CD14-positive monocyte (primary cell): ENCODE measurements around the gene SPEM2. TPM values are rescaled to one million over a fixed set of nuclear protein-coding genes. Genes with fewer than 3 reads are reported as not detected.

Experiments used
- DNase-seq, 3 donors: peaks; one replicate each; pipeline ENCODE4 v3.0.0-alpha.2; 2011 to 2022
- H2AFZ ChIP-seq: 2 replicates; pipeline ENCODE4 v1.6.0; 2012; ENCODE audit warnings: mild to moderate bottlenecking, low read depth, low read length, inconsistent platforms; ENCODE audit not compliant: insufficient read depth, poor library complexity, severe bottlenecking
- H3K27ac ChIP-seq, 2 donors: 1 replicate in 1 of 2; 2 replicates in 1 of 2; pipeline ENCODE4 v1.5.1; 2012 to 2013; ENCODE audit warnings: low read length in 2 of 2, control low read depth in 1 of 2, inconsistent platforms in 1 of 2, low read depth in 1 of 2, mild to moderate bottlenecking in 1 of 2
- H3K27me3 ChIP-seq, 2 donors: one replicate each; pipeline versions ENCODE4 v1.6.0 to v1.6.1; 2011 to 2013; ENCODE audit warnings: low read length in 2 of 2; ENCODE audit not compliant: control insufficient read depth in 2 of 2, insufficient read depth in 2 of 2
- H3K36me3 ChIP-seq, 2 donors: replicated peaks in 1 of 2; 1 replicate in 1 of 2; 2 replicates in 1 of 2; pipeline versions ENCODE4 v1.5.1 to v1.6.1; 2012 to 2013; ENCODE audit warnings: low read length in 2 of 2, control low read depth in 1 of 2, inconsistent platforms in 1 of 2, mild to moderate bottlenecking in 1 of 2; ENCODE audit not compliant: insufficient read depth in 2 of 2, control insufficient read depth in 1 of 2
- H3K4me1 ChIP-seq, 2 donors: 1 replicate in 1 of 2; 2 replicates in 1 of 2; pipeline versions ENCODE4 v1.5.1 to v1.6.1; 2012 to 2013; ENCODE audit warnings: low read length in 2 of 2, control low read depth in 1 of 2, inconsistent platforms in 1 of 2, mild to moderate bottlenecking in 1 of 2, moderate library complexity in 1 of 2; ENCODE audit not compliant: insufficient read depth in 2 of 2, control insufficient read depth in 1 of 2
- H3K4me2 ChIP-seq: replicated peaks from 2 replicates; pipeline ENCODE3; 2012; ENCODE audit warnings: low read length, moderate library complexity, mild to moderate bottlenecking; ENCODE audit not compliant: poor library complexity, severe bottlenecking; ENCODE audit errors: extremely low read depth
- H3K4me3 ChIP-seq, 3 experiments: fragments of 200-600 bp in 1 of 3; sonication (generic) in 1 of 3; replicated peaks in 1 of 3; 1 replicate in 2 of 3; 2 replicates in 1 of 3; pipeline ENCODE4 v1.5.1; 2011 to 2013; ENCODE audit warnings: low read length in 3 of 3, mild to moderate bottlenecking in 3 of 3, control low read depth in 2 of 3, low read depth in 2 of 3, inconsistent platforms in 1 of 3, moderate library complexity in 1 of 3
- H3K79me2 ChIP-seq: 2 replicates; pipeline ENCODE4 v1.6.0; 2012; ENCODE audit warnings: mild to moderate bottlenecking, control low read depth, inconsistent platforms, low read length, moderate library complexity; ENCODE audit not compliant: insufficient read depth
- H3K9ac ChIP-seq: 2 replicates; pipeline ENCODE4 v1.6.0; 2017; ENCODE audit warnings: low read length, mild to moderate bottlenecking; ENCODE audit not compliant: insufficient read depth, poor library complexity, severe bottlenecking
- H3K9me3 ChIP-seq, 2 donors: replicated peaks in 1 of 2; 1 replicate in 1 of 2; 2 replicates in 1 of 2; pipeline versions ENCODE4 v1.5.1 to v1.6.1; 2012 to 2013; ENCODE audit warnings: low read length in 2 of 2, control low read depth in 1 of 2; ENCODE audit not compliant: control insufficient read depth in 1 of 2, insufficient read depth in 1 of 2
- H4K20me1 ChIP-seq: 2 replicates; pipeline ENCODE4 v1.6.0; 2012; ENCODE audit warnings: mild to moderate bottlenecking, low read length, control low read depth, moderate library complexity; ENCODE audit not compliant: insufficient read depth
- H3K27ac Mint-ChIP-seq, 7 donors: one replicate each; pipeline ENCODE4 v1.8.0; 2020; ENCODE audit warnings: mild to moderate bottlenecking in 7 of 7, mixed read lengths in 7 of 7, moderate library complexity in 6 of 7, inconsistent platforms in 2 of 7
- H3K27me3 Mint-ChIP-seq, 3 donors: one replicate each; pipeline ENCODE4 v1.8.0; 2021 to 2022; ENCODE audit warnings: low read depth in 3 of 3, mild to moderate bottlenecking in 3 of 3, mixed read lengths in 3 of 3, moderate library complexity in 3 of 3, inconsistent platforms in 1 of 3
- H3K36me3 Mint-ChIP-seq, 2 donors: one replicate each; pipeline ENCODE4 v1.8.0; 2020; ENCODE audit warnings: mixed read lengths in 2 of 2, inconsistent platforms in 1 of 2, mild to moderate bottlenecking in 1 of 2
- H3K4me1 Mint-ChIP-seq: one replicate; pipeline ENCODE4 v1.8.0; 2020; ENCODE audit warnings: mild to moderate bottlenecking, mixed read lengths
- H3K4me3 Mint-ChIP-seq, 2 donors: one replicate each; pipeline ENCODE4 v1.8.0; 2020; ENCODE audit warnings: mild to moderate bottlenecking in 2 of 2, mixed read lengths in 2 of 2, moderate library complexity in 1 of 2
- H3K9me3 Mint-ChIP-seq, 7 donors: one replicate each; pipeline ENCODE4 v1.8.0; 2020 to 2022; ENCODE audit warnings: mixed read lengths in 7 of 7, mild to moderate bottlenecking in 6 of 7, moderate library complexity in 6 of 7, inconsistent platforms in 2 of 7
- WGBS: methylation state at CpG from one replicate; pipeline ENCODE4 v1.1.5; 2013; ENCODE audit warnings: missing lambda C conversion rate; ENCODE audit not compliant: insufficient coverage; 5-methylcytosine and 5-hydroxymethylcytosine counted together
- intact Hi-C, 2 donors: fragments of 100-400 bp; cut with micrococcal nuclease; formaldehyde crosslinking; loops; one replicate each; pipeline versions ENCODE4 v1.15.0 to v1.15.1; 2023
- polyA plus RNA-seq, 3 donors: library from polyadenylated mRNA; depleted of rRNA in 1 of 3; unstranded in 2 of 3; stranded (reverse) in 1 of 3; fragments of 300-500 nt in 2 of 3; fragments of >200 nt in 1 of 3; fragmentation: Illumina TruSeq in 2 of 3; gene quantifications; 1 replicate in 2 of 3; 2 replicates in 1 of 3; pipeline ENCODE4 v1.2.3, GENCODE V29; 2012 to 2021
- TF ChIP-seq, protein P1 (sequence below): fragments of 200-600 bp; IDR thresholded peaks from one replicate; pipeline ENCODE4 v1.8.0; 2022; ENCODE audit warnings: antibody characterized with exemption, mild to moderate bottlenecking

SPEM2 gene
- polyA plus RNA-seq, 3 donors: not detected

DNA sequence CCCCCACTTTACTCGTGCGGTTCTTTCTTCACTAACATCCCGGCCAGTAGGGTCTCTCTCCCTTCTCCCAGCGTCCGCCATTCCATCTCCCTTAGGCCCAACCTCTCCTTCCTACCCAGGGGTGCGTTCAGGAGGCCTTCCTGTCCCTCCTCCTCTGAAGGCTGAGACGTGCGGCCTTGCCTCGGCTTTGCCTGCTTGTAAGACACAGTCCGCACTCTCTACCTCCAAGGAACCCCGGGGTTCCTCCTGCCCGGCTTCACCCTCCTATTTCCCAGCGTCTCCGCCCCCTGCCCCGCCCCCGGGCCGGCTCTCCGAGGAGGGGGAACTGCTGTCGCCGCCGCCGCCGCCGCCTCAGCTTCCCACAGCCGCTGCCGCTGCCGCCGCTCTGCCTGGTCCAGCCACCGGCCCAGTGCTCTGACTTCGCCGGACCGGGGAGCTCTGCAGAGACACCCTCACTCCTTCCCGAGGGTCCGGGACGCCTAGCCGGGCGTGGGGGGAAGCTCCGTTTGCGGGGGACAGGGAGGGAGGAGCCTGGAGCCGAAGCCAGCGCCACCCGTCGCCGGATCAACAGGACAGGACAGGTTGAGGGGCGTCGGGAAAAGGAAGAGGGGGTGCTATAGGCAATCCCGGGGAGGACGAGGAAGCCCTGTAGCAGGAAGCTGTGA lies 12.7 kb downstream of the SPEM2 start:
- peak overlapping the region; percentile 99 for H3K4me2 ChIP-seq
- H4K20me1 ChIP-seq: peaks cover 29% of the 10 kb centered on the region
- peaks cover 8% of the 10 kb centered on the region for H3K79me2 ChIP-seq
- H3K27me3 Mint-ChIP-seq: peaks cover 48 to 58% (median 49%) of the 10 kb centered on the region in 3 donors
- peaks cover 54 to 58% of the 10 kb centered on the region in 2 donors for H3K4me1 ChIP-seq
- H3K27ac ChIP-seq: no peak overlapping the region
- DNase-seq: peak; percentile 65 to 75 (median 75)
- peaks cover 23 to 47% of the 10 kb centered on the region in 2 donors for H3K27me3 ChIP-seq
- intact Hi-C loops: loop anchor here (2.0 to 10.0 kb wide), 5 partner anchors 47 to 247 kb away; partner anchors contain the start of genes SENP3 (in 2 of the 2), MPDU1 (in 1 of the 2), POLR2A (in 1 of the 2) and TP53 (in 1 of the 2)
- peaks cover 0 to 17% (median 8%) of the 10 kb centered on the region in 7 donors for H3K9me3 Mint-ChIP-seq
- H3K4me3 ChIP-seq: peak overlapping the region in 2 of 3 experiments; percentile 32 to 95
- H3K4me3 Mint-ChIP-seq: peak overlapping the region; percentile 69 to 91
- H3K9me3 ChIP-seq: peaks cover 0 to 18% of the 10 kb centered on the region in 2 donors
- H3K36me3 Mint-ChIP-seq: peaks cover 10 to 17% of the 10 kb centered on the region in 2 donors
- H2AFZ ChIP-seq: peak overlapping the region; percentile 75
- no peak overlapping the region for H3K9ac ChIP-seq
- H3K27ac Mint-ChIP-seq: peak overlapping the region in 4 of 7 donors; percentile 39 to 59 (median 49)
- TF ChIP-seq, protein P1, sequence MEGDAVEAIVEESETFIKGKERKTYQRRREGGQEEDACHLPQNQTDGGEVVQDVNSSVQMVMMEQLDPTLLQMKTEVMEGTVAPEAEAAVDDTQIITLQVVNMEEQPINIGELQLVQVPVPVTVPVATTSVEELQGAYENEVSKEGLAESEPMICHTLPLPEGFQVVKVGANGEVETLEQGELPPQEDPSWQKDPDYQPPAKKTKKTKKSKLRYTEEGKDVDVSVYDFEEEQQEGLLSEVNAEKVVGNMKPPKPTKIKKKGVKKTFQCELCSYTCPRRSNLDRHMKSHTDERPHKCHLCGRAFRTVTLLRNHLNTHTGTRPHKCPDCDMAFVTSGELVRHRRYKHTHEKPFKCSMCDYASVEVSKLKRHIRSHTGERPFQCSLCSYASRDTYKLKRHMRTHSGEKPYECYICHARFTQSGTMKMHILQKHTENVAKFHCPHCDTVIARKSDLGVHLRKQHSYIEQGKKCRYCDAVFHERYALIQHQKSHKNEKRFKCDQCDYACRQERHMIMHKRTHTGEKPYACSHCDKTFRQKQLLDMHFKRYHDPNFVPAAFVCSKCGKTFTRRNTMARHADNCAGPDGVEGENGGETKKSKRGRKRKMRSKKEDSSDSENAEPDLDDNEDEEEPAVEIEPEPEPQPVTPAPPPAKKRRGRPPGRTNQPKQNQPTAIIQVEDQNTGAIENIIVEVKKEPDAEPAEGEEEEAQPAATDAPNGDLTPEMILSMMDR: no peak
- H3K4me1 Mint-ChIP-seq: peaks cover 51% of the 10 kb centered on the region
- 6% methylated on average over 45 of the region's 48 CpGs for WGBS
- H3K36me3 ChIP-seq: no peaks in the 10 kb centered on the region

DNA sequence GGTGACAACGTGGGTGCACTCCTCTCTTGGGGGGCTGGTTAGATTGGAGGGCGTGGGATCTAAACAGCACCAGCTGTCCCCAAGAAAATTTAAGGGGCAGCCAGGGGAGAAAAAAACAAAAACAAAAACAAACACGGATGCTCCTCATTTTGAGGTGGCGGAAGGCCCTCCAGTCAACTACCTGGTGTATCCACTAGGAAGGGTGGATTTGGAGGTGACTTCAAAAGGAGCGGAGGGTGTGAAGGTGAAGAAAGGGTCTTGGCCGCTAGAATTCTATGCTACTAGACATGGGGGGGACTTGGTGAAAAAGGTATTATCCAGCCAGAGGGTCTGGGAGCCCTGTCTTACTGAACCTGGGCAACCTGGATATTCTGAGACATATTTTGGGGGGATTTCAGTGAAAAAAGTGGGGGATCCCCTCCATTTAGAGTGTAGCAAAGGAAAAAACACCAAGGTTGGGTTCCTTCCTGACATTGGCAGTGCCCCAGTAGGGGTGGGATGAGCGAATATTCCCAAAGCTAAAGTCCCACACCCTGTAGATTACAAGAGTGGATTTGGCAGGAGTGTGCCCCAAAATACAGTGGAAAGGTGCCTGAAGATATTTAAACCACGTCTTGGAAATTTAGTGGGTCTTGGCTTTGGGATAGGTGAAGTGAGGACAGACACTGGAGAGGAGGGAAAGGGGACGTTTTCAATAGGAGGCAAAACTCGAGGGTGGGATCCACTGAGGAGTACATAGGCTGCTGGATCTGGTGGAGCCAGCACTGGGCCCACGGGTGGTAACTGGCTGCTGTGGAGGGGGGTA lies 13.4 kb downstream of the SPEM2 start:
- peaks cover 29% of the 10 kb centered on the region for H4K20me1 ChIP-seq
- DNase-seq: no peak
- peaks cover 0 to 17% (median 8%) of the 10 kb centered on the region in 7 donors for H3K9me3 Mint-ChIP-seq
- TF ChIP-seq, protein P1: no peak
- 43% methylated on average over 7 of the region's 11 CpGs for WGBS
- H3K4me2 ChIP-seq: peak overlapping the region; percentile 99
- H3K27ac ChIP-seq: no peak overlapping the region
- peaks cover 51% of the 10 kb centered on the region for H3K4me1 Mint-ChIP-seq
- H2AFZ ChIP-seq: no peak overlapping the region
- peak overlapping the region in 1 of 7 donors; percentile 59 for H3K27ac Mint-ChIP-seq
- H3K4me3 Mint-ChIP-seq: peak overlapping the region; percentile 69 to 91
- peaks cover 8% of the 10 kb centered on the region for H3K79me2 ChIP-seq
- no peaks in the 10 kb centered on the region for H3K36me3 ChIP-seq
- peaks cover 10 to 17% of the 10 kb centered on the region in 2 donors for H3K36me3 Mint-ChIP-seq
- peaks cover 54 to 58% of the 10 kb centered on the region in 2 donors for H3K4me1 ChIP-seq
- H3K9me3 ChIP-seq: peaks cover 0 to 18% of the 10 kb centered on the region in 2 donors
- peaks cover 23 to 53% of the 10 kb centered on the region in 2 donors for H3K27me3 ChIP-seq
- H3K9ac ChIP-seq: no peak overlapping the region
- intact Hi-C loops: loop anchor here (1.0 to 10.0 kb wide), 5 partner anchors 46 to 246 kb away; partner anchors contain the start of genes SENP3 (in 2 of the 2), MPDU1 (in 1 of the 2), TP53 (in 1 of the 2) and WRAP53 (in 1 of the 2)
- H3K27me3 Mint-ChIP-seq: peaks cover 48 to 65% (median 57%) of the 10 kb centered on the region in 3 donors
- H3K4me3 ChIP-seq: peak overlapping the region in 2 of 3 experiments; percentile 32 to 95
